Measurements from ENCODE around the gene ST6GALNAC3.

Gene ST6GALNAC3

DNA sequence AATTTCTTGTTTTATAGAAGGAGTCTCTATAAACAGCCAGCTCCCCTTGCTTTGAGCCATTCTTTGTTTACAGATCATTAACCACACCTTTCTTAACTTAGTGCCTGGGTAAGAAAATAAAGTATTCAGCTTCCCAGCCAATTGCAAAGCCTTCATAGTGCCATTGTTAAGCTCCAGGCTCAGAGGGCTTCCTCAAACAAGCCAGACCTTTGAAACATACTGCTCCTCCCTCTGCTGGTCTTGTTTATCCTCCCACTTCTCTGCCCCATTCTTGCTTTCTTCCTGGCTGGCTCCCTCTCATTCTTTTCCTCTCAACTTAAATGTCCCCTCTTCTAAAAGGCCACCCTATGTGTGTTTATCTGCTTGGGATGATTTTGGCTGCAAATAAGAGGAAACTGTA lies 473.4 kb downstream of the ST6GALNAC3 start:
- no peak overlapping the region for H3K27ac ChIP-seq (ENCODE audit: poor library complexity, severe bottlenecking)
- ATAC-seq (ENCODE audit: low read depth) (no peak), DNase-seq (ENCODE audit: low spot score) (no peak)
- no peak overlapping the region for H3K4me3 ChIP-seq (ENCODE audit: severe bottlenecking)
- H3K9me3 ChIP-seq (ENCODE audit: severe bottlenecking) = no peaks in the 10 kb centered on the region
- peaks cover 3% of the 10 kb centered on the region for H3K27me3 ChIP-seq (ENCODE audit: insufficient read depth, poor library complexity, severe bottlenecking)
- TF ChIP-seq CTCF (IDR thresholded peaks at IDR 0.05; ENCODE audit: poor library complexity, severe bottlenecking) = no peak
- H3K36me3 ChIP-seq (ENCODE audit: low read depth) = no peaks in the 10 kb centered on the region
- no peaks in the 10 kb centered on the region for H3K4me1 ChIP-seq (ENCODE audit: insufficient read depth, poor library complexity, severe bottlenecking)

DNA sequence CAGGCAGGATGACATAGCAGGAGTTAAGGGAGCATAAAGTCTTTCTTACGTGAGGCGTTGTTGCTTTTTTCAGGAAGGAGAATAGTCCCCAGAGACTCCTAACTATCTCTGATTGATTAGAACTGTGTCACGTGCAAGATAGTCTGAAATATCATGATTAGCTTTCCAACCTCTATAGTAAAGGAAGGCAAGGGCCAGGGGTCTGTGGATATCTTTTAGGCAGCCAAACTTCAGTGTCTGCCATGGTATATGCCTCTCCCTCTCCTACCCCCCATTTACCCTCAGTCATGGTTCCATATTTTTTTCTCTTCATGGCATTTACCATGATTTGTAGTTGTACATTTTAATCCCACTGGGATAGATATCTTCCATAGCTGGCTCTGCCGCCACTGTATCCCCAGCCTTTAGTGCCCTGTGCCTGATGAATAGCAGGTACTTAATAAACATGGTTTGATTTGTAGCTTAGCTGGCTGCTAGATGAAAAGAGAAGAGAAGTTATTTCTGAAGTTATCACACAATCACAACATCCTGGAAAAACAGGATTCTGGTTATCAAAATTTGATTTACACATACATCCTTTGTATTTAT lies 474.1 kb downstream of the ST6GALNAC3 start:
- H3K4me3 ChIP-seq (ENCODE audit: severe bottlenecking) = no peak overlapping the region
- no peak for ATAC-seq (ENCODE audit: low read depth)
- no peak overlapping the region for H3K27ac ChIP-seq (ENCODE audit: poor library complexity, severe bottlenecking)
- no peaks in the 10 kb centered on the region for H3K4me1 ChIP-seq (ENCODE audit: insufficient read depth, poor library complexity, severe bottlenecking)
- no peaks in the 10 kb centered on the region for H3K9me3 ChIP-seq (ENCODE audit: severe bottlenecking)
- DNase-seq (ENCODE audit: low spot score) = no peak
- TF ChIP-seq CTCF (IDR thresholded peaks at IDR 0.05; ENCODE audit: poor library complexity, severe bottlenecking) = no peak
- no peaks in the 10 kb centered on the region for H3K36me3 ChIP-seq (ENCODE audit: low read depth)
- peaks cover 2% of the 10 kb centered on the region for H3K27me3 ChIP-seq (ENCODE audit: insufficient read depth, poor library complexity, severe bottlenecking)

DNA sequence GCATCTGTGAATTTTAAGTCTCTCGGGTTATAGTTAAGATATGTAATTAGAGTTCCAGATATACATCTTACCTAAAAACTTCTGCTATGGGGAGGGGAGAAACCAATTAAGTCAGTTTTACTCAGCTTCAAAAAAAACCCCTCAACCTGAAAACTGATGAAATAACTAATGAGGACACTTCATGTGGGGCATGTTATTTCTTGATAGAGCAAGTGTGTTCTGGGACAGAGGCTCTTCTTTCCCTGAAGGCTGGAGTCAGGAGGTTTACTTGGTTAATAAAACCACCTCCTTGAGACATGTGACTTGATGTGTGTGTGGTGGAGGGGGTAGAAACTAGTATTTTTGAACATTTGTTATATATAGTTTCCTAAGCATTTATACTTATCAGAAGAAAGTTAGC lies 479.7 kb downstream of the ST6GALNAC3 start:
- no peak for DNase-seq (ENCODE audit: low spot score)
- peaks cover 11% of the 10 kb centered on the region for H3K27me3 ChIP-seq (ENCODE audit: insufficient read depth, poor library complexity, severe bottlenecking)
- no peaks in the 10 kb centered on the region for H3K36me3 ChIP-seq (ENCODE audit: low read depth)
- H3K4me1 ChIP-seq (ENCODE audit: insufficient read depth, poor library complexity, severe bottlenecking) = no peaks in the 10 kb centered on the region
- H3K4me3 ChIP-seq (ENCODE audit: severe bottlenecking) = no peak overlapping the region
- no peak for ATAC-seq (ENCODE audit: low read depth)
- no peaks in the 10 kb centered on the region for H3K9me3 ChIP-seq (ENCODE audit: severe bottlenecking)
- TF ChIP-seq CTCF (IDR thresholded peaks at IDR 0.05; ENCODE audit: poor library complexity, severe bottlenecking) = no peak
- no peak overlapping the region for H3K27ac ChIP-seq (ENCODE audit: poor library complexity, severe bottlenecking)

DNA sequence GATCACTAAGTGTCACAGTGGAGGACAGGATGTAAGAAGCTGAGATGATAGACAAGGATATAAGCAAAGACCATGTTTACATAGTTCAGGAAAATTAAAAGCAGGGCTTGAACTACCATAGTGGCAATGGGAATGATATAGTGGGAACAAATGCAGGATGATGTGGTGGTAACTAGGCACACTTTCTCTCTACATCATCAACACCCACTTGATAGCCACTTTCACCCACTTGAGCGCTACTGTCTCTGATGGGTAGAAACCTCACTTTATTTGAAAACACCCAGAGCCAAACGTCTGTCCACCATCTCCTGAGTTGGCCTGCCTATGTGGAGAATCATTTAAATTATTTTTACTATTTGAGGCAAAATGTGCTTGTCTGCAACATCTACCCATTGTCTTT lies 487.7 kb downstream of the ST6GALNAC3 start:
- DNase-seq (ENCODE audit: low spot score) = no peak
- Histone ChIP-seq H3K27ac (ENCODE audit: poor library complexity, severe bottlenecking) (no peak overlapping the region), H3K4me3 (ENCODE audit: severe bottlenecking) (no peak overlapping the region), H3K9me3 (ENCODE audit: severe bottlenecking) (no peaks in the 10 kb centered on the region), H3K27me3 (ENCODE audit: insufficient read depth, poor library complexity, severe bottlenecking) (peaks cover 10% of the 10 kb centered on the region), H3K4me1 (ENCODE audit: insufficient read depth, poor library complexity, severe bottlenecking) (no peaks in the 10 kb centered on the region), H3K36me3 (ENCODE audit: low read depth) (no peaks in the 10 kb centered on the region)
- no peak for ATAC-seq (ENCODE audit: low read depth)
- no peak for TF ChIP-seq CTCF (IDR thresholded peaks at IDR 0.05; ENCODE audit: poor library complexity, severe bottlenecking)

GRCh38 chr1:76568573-76569238 lies 494.2 kb downstream of the ST6GALNAC3 start:
- Histone ChIP-seq H3K4me3 (ENCODE audit: severe bottlenecking) (no peak overlapping the region), H3K36me3 (ENCODE audit: low read depth) (no peaks in the 10 kb centered on the region), H3K27me3 (ENCODE audit: insufficient read depth, poor library complexity, severe bottlenecking) (peaks cover 14% of the 10 kb centered on the region), H3K4me1 (ENCODE audit: insufficient read depth, poor library complexity, severe bottlenecking) (no peaks in the 10 kb centered on the region), H3K9me3 (ENCODE audit: severe bottlenecking) (no peaks in the 10 kb centered on the region), H3K27ac (ENCODE audit: poor library complexity, severe bottlenecking) (no peak overlapping the region)
- ATAC-seq (ENCODE audit: low read depth) (no peak), DNase-seq (ENCODE audit: low spot score) (no peak)
- no peak for TF ChIP-seq CTCF (IDR thresholded peaks at IDR 0.05; ENCODE audit: poor library complexity, severe bottlenecking)
